IPS DF 6.9 (cell line): ENCODE results near the gene OR5K1.

Source experiments
- DNase-seq: peaks from one replicate; pipeline ENCODE4 v3.0.0-alpha.2; 2013; ENCODE audit warnings: low read depth, low spot score
- H3K27ac ChIP-seq: one replicate; pipeline ENCODE4 v1.5.1; 2013; ENCODE audit warnings: low read length, control low read depth
- H3K27me3 ChIP-seq: 2 replicates; pipeline ENCODE4 v1.6.1; 2013; ENCODE audit warnings: mild to moderate bottlenecking, low read length; ENCODE audit not compliant: control insufficient read depth, insufficient read depth
- H3K36me3 ChIP-seq: 2 replicates; pipeline ENCODE4 v1.6.1; 2013; ENCODE audit warnings: low read length; ENCODE audit not compliant: control insufficient read depth, insufficient read depth
- H3K4me1 ChIP-seq: 2 replicates; pipeline ENCODE4 v1.6.1; 2013; ENCODE audit warnings: low read length; ENCODE audit not compliant: control insufficient read depth, insufficient read depth
- H3K4me3 ChIP-seq: 2 replicates; pipeline ENCODE4 v1.5.1; 2013; ENCODE audit warnings: mild to moderate bottlenecking, low read length
- H3K9me3 ChIP-seq: 2 replicates; pipeline ENCODE4 v1.6.1; 2013; ENCODE audit warnings: low read length, inconsistent platforms; ENCODE audit not compliant: control insufficient read depth, insufficient read depth
- WGBS: extraction: QIAGEN DNeasy Blood & Tissue Kit; methylation state at CpG from one replicate; pipeline ENCODE4 v1.1.7; 2013; ENCODE audit warnings: mixed read lengths, missing lambda C conversion rate; ENCODE audit not compliant: insufficient read length, insufficient coverage; 5-methylcytosine and 5-hydroxymethylcytosine counted together

OR5K1 gene

GRCh38 chr3:98462901-98463300, at the start of gene OR5K1:
OR5K1 (plus strand) TSS chr3:98463201; CDS start chr3:98469577, 6,376 bp downstream.
- WGBS, result no CpG with 5 or more reads among the region's 1 CpG
- H3K27me3 ChIP-seq, result no peaks in the 10 kb centered on the region
- no peak within 1 kb of the TSS for H3K4me3 ChIP-seq
- no peaks in the 10 kb centered on the region for H3K36me3 ChIP-seq
- no peak within 1 kb of the TSS for H3K27ac ChIP-seq
- no peaks in the 10 kb centered on the region for H3K4me1 ChIP-seq
- no peak for DNase-seq
- H3K9me3 ChIP-seq, result no peaks in the 10 kb centered on the region

DNA sequence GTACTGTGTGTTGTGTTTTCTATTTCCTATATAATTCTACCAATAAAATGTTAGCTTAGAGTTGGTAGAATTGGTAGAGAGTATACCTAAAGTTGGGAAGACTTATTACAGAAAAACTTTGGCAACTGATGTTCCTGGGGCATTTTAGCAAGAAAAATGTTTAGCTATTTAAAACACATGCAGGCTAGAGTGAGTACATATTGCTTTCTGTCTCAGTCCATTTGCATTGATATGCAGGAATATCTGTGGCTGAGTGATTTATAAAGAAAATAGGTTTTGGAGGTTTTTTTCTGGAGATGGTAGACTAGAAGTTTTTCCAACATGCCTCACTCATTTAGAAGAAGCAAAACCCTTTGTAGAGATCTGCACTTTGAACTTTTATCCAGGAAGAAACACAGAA, 30.4 kb upstream of the OR5K1 start:
- H3K4me1 ChIP-seq, result no peaks in the 10 kb centered on the region
- no peak overlapping the region for H3K4me3 ChIP-seq
- H3K9me3 ChIP-seq, result no peaks in the 10 kb centered on the region
- DNase-seq, result no peak
- no peak overlapping the region for H3K27ac ChIP-seq
- no peaks in the 10 kb centered on the region for H3K27me3 ChIP-seq
- H3K36me3 ChIP-seq, result no peaks in the 10 kb centered on the region

- no peaks in the 10 kb centered on the region for H3K4me1 ChIP-seq
- DNase-seq, result no peak
- no peak overlapping the region for H3K4me3 ChIP-seq
- H3K27me3 ChIP-seq, result no peaks in the 10 kb centered on the region
- no peak overlapping the region for H3K27ac ChIP-seq
- no peaks in the 10 kb centered on the region for H3K9me3 ChIP-seq
- no CpG with 5 or more reads among the region's 2 CpGs for WGBS
- no peaks in the 10 kb centered on the region for H3K36me3 ChIP-seq
Observed at GRCh38 chr3:98433764-98434163, 29.2 kb upstream of the OR5K1 start.

GRCh38 chr3:98434412-98434811, 28.6 kb upstream of the OR5K1 start:
- no peak overlapping the region for H3K4me3 ChIP-seq
- H3K27me3 ChIP-seq, result no peaks in the 10 kb centered on the region
- H3K27ac ChIP-seq, result no peak overlapping the region
- no CpG with 5 or more reads among the region's 4 CpGs for WGBS
- DNase-seq, result no peak
- no peaks in the 10 kb centered on the region for H3K9me3 ChIP-seq
- no peaks in the 10 kb centered on the region for H3K4me1 ChIP-seq
- no peaks in the 10 kb centered on the region for H3K36me3 ChIP-seq

DNA sequence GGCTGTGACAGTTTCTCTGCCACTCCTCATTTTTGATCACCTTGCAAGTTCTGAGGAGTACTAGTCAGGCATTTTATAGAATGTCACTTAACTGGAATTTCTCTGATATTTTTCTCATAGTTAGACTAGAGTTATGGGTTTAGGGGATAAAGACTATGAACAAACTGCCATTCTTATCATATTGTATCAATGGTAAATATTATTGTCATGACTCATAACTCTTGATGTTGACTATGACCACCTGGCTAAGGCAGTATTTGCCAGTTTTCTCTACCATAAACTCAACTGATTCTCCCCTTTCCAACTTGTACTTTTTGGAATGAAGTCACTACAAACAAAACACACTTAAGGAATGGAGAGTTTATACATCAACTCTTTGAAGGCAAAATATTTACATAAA, 22.7 kb upstream of the OR5K1 start:
- no peaks in the 10 kb centered on the region for H3K4me1 ChIP-seq
- no peak for DNase-seq
- no peaks in the 10 kb centered on the region for H3K9me3 ChIP-seq

GRCh38 chr3:98445949-98446406, 17.0 kb upstream of the OR5K1 start:
- H3K9me3 ChIP-seq, result no peaks in the 10 kb centered on the region
- no peak overlapping the region for H3K27ac ChIP-seq
- DNase-seq, result no peak
- H3K4me3 ChIP-seq, result no peak overlapping the region
- no peaks in the 10 kb centered on the region for H3K27me3 ChIP-seq
- WGBS, result no CpG with 5 or more reads among the region's 5 CpGs
- no peaks in the 10 kb centered on the region for H3K36me3 ChIP-seq
- no peaks in the 10 kb centered on the region for H3K4me1 ChIP-seq

More for the DNA sequence above, 22.7 kb upstream of the OR5K1 start:
- H3K27me3 ChIP-seq, result no peaks in the 10 kb centered on the region
- no peaks in the 10 kb centered on the region for H3K36me3 ChIP-seq
- H3K4me3 ChIP-seq, result no peak overlapping the region
- no peak overlapping the region for H3K27ac ChIP-seq

GRCh38 chr3:98449606-98450193, 13.3 kb upstream of the OR5K1 start:
- DNase-seq, result no peak
- Histone ChIP-seq H3K9me3 (no peaks in the 10 kb centered on the region), H3K27me3 (no peaks in the 10 kb centered on the region), H3K4me3 (no peak overlapping the region), H3K4me1 (no peaks in the 10 kb centered on the region), H3K27ac (no peak overlapping the region), H3K36me3 (no peaks in the 10 kb centered on the region)
- no CpG with 5 or more reads among the region's 7 CpGs for WGBS

- no peaks in the 10 kb centered on the region for H3K9me3 ChIP-seq
- no peaks in the 10 kb centered on the region for H3K36me3 ChIP-seq
- no peaks in the 10 kb centered on the region for H3K27me3 ChIP-seq
- DNase-seq, result no peak
- H3K4me1 ChIP-seq, result no peaks in the 10 kb centered on the region
- no peak overlapping the region for H3K4me3 ChIP-seq
- no CpG with 5 or more reads among the region's 4 CpGs for WGBS
- H3K27ac ChIP-seq, result no peak overlapping the region
Observed at GRCh38 chr3:98450372-98450771, 12.6 kb upstream of the OR5K1 start.

DNA sequence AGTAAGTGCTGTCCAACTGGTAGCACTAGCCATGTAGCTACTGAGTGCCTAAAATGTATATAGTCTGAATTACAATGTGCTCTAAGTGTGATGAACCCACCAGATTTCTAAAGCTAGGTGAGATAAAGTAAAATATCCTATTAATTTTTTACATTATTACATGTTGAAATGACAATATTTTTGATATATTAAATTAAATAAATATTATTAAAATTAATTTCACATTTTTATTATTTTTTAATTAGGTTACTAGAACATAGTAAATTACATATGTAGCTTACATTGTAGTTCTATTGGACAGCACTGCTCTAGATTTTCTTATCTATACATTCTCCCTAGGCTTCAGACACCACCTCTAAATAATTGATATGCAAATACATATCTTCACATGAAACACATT, 9.2 kb upstream of the OR5K1 start:
- Histone ChIP-seq H3K27me3 (no peaks in the 10 kb centered on the region), H3K27ac (no peak overlapping the region), H3K36me3 (no peaks in the 10 kb centered on the region), H3K9me3 (no peaks in the 10 kb centered on the region), H3K4me1 (no peaks in the 10 kb centered on the region), H3K4me3 (no peak overlapping the region)
- DNase-seq, result no peak

GRCh38 chr3:98454929-98455328, 8.1 kb upstream of the OR5K1 start:
- WGBS, result no CpG with 5 or more reads among the region's 1 CpG
- no peaks in the 10 kb centered on the region for H3K27me3 ChIP-seq
- H3K4me3 ChIP-seq, result no peak overlapping the region
- no peaks in the 10 kb centered on the region for H3K9me3 ChIP-seq
- H3K4me1 ChIP-seq, result no peaks in the 10 kb centered on the region
- no peak for DNase-seq
- H3K27ac ChIP-seq, result no peak overlapping the region
- H3K36me3 ChIP-seq, result no peaks in the 10 kb centered on the region

DNA sequence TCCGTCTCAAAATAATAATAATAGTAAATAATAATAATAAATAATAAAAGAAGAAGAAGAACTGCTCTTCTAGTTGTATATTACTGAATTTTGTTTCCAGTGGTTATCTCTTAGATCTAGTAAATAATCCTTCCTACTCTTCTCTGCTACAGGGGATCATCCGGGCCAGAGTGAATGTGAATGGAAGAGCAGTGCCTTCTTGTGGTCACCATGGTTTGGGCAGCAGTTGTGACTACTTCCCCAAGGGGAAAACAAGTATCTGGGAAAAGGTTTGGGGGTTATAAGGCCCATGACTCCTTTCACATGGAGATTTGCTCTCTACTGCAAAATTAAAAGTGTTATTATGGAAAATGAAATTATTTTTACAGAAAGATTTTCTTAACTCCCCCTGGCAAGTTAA, 5.5 kb upstream of the OR5K1 start:
- Histone ChIP-seq H3K27ac (no peak overlapping the region), H3K36me3 (no peaks in the 10 kb centered on the region), H3K9me3 (no peaks in the 10 kb centered on the region), H3K27me3 (no peaks in the 10 kb centered on the region), H3K4me3 (no peak overlapping the region), H3K4me1 (no peaks in the 10 kb centered on the region)
- DNase-seq, result no peak
- no CpG with 5 or more reads among the region's 2 CpGs for WGBS
